Type B pancreatic cell (in vitro differentiated cells): Measurements from ENCODE around the gene CCBE1. TPM values are rescaled to one million over a fixed set of nuclear protein-coding genes. Genes with fewer than 3 reads are reported as not detected.
A peak's percentile ranks its signal among the peaks of the same experiment; 100 is the strongest.
"Not testable (repeated sequence)": the region's sequence is repeated elsewhere in the genome, so short reads cannot be mapped to it uniquely, and the experiment has no call there.

Source experiments
- DNase-seq: peaks from one replicate; pipeline ENCODE4 v3.0.0; 2021; ENCODE audit warnings: mixed read lengths; ENCODE audit not compliant: unreplicated experiment; ENCODE audit errors: extremely low spot score
- H3K27ac Mint-ChIP-seq: 2 replicates; pipeline ENCODE4 v1.8.0; 2021; ENCODE audit warnings: mild to moderate bottlenecking, mixed read lengths
- H3K27me3 Mint-ChIP-seq: 2 replicates; pipeline ENCODE4 v1.8.0; 2021; ENCODE audit warnings: mixed read lengths
- H3K36me3 Mint-ChIP-seq: 2 replicates; pipeline ENCODE4 v1.8.0; 2021; ENCODE audit warnings: mixed read lengths
- H3K4me1 Mint-ChIP-seq: one replicate; pipeline ENCODE4 v1.8.0; 2021; ENCODE audit warnings: mixed read lengths; ENCODE audit not compliant: unreplicated experiment
- H3K4me3 Mint-ChIP-seq: 2 replicates; pipeline ENCODE4 v1.8.0; 2021; ENCODE audit warnings: mild to moderate bottlenecking, mixed read lengths
- H3K9me3 Mint-ChIP-seq: 2 replicates; pipeline ENCODE4 v1.8.0; 2021; ENCODE audit warnings: mixed read lengths
- total RNA-seq: library from RNA; stranded (reverse); gene quantifications from 2 replicates; pipeline ENCODE4 v1.2.1, GENCODE V29; 2021; ENCODE audit warnings: low replicate concordance
- TF ChIP-seq, protein P1 (sequence below): fragments of 200-600 bp; sonication (generic); conservative IDR thresholded peaks from 2 replicates; pipeline ENCODE4 v1.5.0; 2021; ENCODE audit warnings: antibody characterized with exemption, mild to moderate bottlenecking

The CCBE1 gene
- total RNA-seq, 1 donor from 2014 or later, result 51.3 TPM

DNA sequence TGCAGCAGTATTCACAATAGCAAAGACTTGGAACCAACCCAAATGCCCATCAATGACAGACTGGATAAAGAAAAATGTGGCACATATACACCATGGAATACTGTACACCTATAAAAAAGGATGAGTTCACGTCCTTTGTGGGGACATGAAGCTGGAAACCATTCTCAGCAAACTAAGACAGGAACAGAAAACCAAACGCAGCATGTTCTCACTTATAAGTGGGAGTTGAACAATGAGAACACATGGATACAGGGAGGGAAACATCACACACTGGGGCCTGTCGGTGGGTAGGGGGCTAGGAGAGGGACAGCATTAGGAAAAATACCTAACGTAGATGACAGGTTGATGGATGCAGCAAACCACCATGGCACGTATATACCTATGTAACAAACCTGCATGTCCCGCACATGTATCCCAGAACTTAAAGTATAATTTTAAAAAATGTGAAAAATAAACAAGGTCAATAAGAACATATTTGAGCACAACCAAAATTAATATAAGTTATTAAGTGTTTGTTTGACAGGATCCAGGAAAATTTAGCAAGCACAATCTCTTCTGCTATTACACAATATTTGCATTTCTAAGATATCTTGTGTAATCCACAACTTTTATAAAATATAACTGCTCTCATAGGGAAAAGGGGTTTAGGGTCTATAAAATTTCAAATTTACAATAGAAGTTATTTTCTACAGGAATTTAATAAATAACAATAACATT, 22.9 kb downstream of the CCBE1 start:
- no peak overlapping the region for H3K4me3 Mint-ChIP-seq
- no peak overlapping the region for H3K27ac Mint-ChIP-seq
- DNase-seq, result no peak
- H3K4me1 Mint-ChIP-seq, result peaks cover 19% of the 10 kb centered on the region
- no peaks in the 10 kb centered on the region for H3K36me3 Mint-ChIP-seq
- TF ChIP-seq, protein P1, sequence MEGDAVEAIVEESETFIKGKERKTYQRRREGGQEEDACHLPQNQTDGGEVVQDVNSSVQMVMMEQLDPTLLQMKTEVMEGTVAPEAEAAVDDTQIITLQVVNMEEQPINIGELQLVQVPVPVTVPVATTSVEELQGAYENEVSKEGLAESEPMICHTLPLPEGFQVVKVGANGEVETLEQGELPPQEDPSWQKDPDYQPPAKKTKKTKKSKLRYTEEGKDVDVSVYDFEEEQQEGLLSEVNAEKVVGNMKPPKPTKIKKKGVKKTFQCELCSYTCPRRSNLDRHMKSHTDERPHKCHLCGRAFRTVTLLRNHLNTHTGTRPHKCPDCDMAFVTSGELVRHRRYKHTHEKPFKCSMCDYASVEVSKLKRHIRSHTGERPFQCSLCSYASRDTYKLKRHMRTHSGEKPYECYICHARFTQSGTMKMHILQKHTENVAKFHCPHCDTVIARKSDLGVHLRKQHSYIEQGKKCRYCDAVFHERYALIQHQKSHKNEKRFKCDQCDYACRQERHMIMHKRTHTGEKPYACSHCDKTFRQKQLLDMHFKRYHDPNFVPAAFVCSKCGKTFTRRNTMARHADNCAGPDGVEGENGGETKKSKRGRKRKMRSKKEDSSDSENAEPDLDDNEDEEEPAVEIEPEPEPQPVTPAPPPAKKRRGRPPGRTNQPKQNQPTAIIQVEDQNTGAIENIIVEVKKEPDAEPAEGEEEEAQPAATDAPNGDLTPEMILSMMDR, result no peak
- no peaks in the 10 kb centered on the region for H3K27me3 Mint-ChIP-seq
- no peaks in the 10 kb centered on the region for H3K9me3 Mint-ChIP-seq

DNA sequence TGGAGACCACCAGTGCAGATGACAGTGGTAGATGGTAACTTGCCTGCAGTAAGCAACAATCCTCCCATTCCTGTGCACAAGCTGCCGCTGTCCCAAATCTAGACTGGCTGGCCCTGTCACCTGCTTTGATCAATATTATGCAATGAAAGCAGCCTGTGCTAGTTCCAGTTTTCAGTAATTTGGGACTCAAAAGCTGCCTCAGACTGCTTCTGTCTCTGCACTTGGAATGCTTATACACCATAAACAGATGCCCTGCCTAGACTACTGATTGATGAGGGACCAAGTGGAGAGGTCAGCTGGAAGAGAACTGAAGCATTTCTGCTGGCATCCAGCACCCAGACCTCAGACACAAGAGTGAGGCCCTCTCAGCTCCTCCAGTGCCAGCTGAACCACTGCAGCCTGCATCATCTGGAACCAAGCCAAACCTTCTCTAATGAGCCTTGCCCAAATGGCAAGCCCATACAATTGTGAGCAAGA, 24.9 kb downstream of the CCBE1 start:
- peaks cover 18% of the 10 kb centered on the region for H3K4me1 Mint-ChIP-seq
- H3K9me3 Mint-ChIP-seq, result no peaks in the 10 kb centered on the region
- no peaks in the 10 kb centered on the region for H3K27me3 Mint-ChIP-seq
- DNase-seq, result no peak
- TF ChIP-seq, protein P1, result no peak
- H3K4me3 Mint-ChIP-seq, result no peak overlapping the region
- no peak overlapping the region for H3K27ac Mint-ChIP-seq
- H3K36me3 Mint-ChIP-seq, result no peaks in the 10 kb centered on the region

DNA sequence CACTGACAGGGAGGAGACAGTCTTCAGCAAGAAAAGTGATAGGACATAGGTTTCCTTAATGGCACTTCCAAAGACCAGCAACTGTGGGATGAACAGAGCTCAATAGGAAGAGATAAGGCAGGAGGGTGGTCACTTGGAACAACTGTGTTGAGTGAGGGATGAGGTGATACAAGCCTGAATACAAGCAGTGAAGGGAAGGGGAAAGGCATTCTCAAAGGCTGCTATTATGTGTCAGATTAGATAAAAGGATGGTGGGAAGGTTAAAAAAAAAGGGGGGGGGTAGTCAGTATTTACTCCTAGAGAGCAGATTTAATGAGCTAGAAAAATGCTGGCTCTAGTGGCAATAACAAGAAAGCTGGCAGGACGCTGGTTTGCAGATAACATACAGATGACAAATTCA, 25.7 kb downstream of the CCBE1 start:
- TF ChIP-seq, protein P1, result no peak
- DNase-seq, result no peak
- no peaks in the 10 kb centered on the region for H3K27me3 Mint-ChIP-seq
- H3K4me1 Mint-ChIP-seq, result peaks cover 18% of the 10 kb centered on the region
- H3K27ac Mint-ChIP-seq, result no peak overlapping the region
- no peaks in the 10 kb centered on the region for H3K36me3 Mint-ChIP-seq
- no peak overlapping the region for H3K4me3 Mint-ChIP-seq
- no peaks in the 10 kb centered on the region for H3K9me3 Mint-ChIP-seq

DNA sequence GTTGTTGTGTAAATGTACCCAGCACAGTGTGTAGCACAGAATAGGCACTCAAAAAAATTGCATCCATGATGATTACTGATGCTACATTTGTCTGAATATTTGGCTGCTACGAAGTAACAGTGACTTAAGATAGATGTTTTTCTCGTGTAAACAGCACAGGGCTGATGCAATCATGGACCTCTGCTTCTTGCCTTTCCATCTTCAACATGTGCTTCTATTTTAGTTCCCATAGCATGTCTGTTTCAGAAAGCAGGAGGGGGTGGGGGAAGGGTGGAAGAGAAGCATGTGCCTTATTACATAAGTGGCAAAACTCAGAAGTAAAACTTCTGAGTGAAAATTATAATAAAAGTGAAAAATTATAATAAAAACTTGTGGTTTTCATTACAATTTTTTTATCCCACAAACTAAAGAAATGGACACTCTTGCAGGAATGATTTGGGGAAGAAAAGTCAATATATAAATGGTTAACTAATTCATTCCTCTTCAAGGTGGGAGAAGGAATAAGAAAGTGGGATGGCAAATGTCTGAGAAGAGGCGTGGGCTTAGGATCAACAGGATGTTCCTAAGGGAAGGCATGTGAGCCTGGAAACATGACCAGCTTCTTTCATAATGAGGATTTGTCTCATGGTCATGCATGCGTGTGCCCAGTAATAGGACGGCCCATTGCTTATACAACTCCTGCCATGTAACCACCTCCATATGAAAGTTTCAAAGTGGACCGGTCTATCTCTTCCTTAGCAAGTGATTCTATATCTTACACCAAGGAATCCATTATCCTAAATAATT, 27.2 kb downstream of the CCBE1 start:
- DNase-seq, result no peak
- Mint-ChIP-seq H3K36me3 (peaks cover 6% of the 10 kb centered on the region), H3K4me1 (peaks cover 31% of the 10 kb centered on the region), H3K27ac (no peak overlapping the region), H3K4me3 (no peak overlapping the region), H3K27me3 (peaks cover 4% of the 10 kb centered on the region), H3K9me3 (no peaks in the 10 kb centered on the region)
- TF ChIP-seq, protein P1, result no peak

DNA sequence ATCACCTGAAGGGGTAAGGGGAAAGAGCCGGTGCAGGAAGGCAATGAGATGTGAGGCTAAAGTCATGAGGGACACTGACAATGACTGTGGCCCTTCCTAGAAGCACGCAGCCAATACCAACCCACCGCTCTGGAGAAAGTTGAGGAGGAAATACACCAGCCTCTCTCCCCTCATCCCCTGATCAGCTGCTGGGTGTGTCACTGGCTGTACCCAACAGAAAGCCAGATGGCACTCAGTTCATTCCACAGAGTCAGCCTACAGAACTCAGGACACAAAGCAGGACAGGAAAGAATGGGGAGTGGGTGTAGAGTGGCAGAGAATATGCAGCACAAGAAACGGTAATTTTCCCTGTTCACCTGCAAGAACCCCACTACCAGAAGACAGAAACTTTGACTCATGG, 29.7 kb downstream of the CCBE1 start:
- H3K4me3 Mint-ChIP-seq, result no peak overlapping the region
- no peak for DNase-seq
- peaks cover 10% of the 10 kb centered on the region for H3K27me3 Mint-ChIP-seq
- H3K4me1 Mint-ChIP-seq, result peaks cover 46% of the 10 kb centered on the region
- H3K27ac Mint-ChIP-seq, result no peak overlapping the region
- peaks cover 6% of the 10 kb centered on the region for H3K36me3 Mint-ChIP-seq
- H3K9me3 Mint-ChIP-seq, result no peaks in the 10 kb centered on the region
- TF ChIP-seq, protein P1, result no peak

DNA sequence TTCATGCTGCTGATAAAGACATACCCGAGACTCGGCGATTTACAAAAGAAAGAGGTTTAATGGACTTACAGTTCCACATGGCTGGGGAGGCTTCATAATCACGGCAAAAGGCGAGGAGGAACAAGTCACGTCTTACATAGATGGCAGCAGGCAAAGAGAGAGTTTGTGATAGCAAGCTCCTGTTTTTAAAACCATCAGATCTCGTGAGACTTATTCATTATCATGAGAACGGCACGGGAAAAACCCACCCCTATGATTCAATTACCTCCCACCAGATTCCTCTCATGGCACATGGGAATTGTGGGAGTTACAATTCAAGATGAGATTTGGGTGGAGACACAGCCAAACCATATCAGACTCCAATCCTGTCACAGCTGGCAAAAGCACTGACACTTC, 31.2 kb downstream of the CCBE1 start:
- H3K4me3 Mint-ChIP-seq, result peak overlapping the region; percentile 29
- H3K36me3 Mint-ChIP-seq, DNase-seq, H3K27ac Mint-ChIP-seq, H3K9me3 Mint-ChIP-seq: not testable (repeated sequence)
- H3K27me3 Mint-ChIP-seq, result peaks cover 10% of the 10 kb centered on the region
- peaks cover 33% of the 10 kb centered on the region for H3K4me1 Mint-ChIP-seq
